IPS-NIHi7 (cell line): ENCODE results near the gene CLTA.
"Not testable (repeated sequence)": the region's sequence is repeated elsewhere in the genome, so short reads cannot be mapped to it uniquely, and the experiment has no call there.

Experiments used
- DNase-seq: peaks from one replicate; pipeline ENCODE4 v3.0.0; 2012; ENCODE audit warnings: mixed read lengths; ENCODE audit errors: extremely low spot score

Gene CLTA

DNA sequence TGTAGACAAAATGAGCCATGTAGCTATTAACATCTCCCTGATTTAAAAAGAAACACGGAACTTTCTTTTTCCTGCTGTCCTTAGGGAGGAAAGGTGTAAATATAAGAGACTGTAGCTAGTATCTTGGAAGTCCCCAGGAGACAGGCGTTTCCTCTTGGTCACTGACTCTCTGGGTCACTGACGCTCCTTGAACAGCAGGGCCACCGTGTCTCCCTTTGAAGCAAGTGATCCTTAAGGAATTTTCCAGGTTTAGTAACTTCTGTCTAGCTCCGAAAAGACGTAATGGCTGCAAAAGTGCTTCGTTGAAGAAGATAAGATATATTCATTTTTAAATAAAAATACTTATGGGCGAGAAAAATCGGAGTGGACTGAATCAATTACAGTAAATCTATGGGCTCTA lies 745 bp upstream of the CLTA start:
- no peak for DNase-seq

DNA sequence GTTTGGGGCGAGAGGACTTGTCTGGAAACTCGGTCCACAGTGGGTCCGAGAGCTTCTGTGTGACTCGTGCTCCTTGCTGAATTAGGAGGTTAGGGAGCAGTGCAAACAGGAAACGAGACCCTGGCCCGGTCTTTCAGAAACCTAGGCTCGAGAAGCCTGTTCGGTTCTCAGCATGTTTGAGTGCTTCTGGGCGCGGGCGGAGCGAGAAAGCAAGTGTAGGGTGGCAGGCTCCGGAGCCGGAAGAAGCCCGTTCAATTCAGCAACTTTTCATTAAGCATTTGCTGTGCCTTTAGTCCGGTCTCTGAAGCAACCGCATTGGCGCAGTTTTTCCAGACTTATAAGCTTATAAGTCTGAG lies 547 bp downstream of the CLTA start:
- DNase-seq: no peak

DNA sequence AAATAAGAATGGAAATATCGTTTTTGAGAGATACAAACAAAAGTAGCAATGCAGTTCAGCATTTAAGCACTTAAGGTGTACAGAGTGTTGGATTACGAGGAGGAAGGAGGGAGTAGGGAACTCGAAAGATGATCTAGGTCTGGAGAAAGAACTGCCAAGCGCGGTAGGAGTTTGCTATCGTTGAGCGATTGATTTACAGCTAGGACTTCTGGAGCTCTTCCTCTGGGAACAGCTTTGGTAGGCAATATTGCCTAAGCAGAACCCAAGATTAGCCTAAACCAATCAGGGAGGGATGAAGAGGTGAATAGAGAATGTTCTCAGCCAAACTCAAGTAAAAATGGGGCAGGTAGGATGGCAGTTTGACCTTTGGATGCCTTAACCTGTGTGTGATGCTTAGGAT lies 965 bp downstream of the CLTA start:
- no peak for DNase-seq

DNA sequence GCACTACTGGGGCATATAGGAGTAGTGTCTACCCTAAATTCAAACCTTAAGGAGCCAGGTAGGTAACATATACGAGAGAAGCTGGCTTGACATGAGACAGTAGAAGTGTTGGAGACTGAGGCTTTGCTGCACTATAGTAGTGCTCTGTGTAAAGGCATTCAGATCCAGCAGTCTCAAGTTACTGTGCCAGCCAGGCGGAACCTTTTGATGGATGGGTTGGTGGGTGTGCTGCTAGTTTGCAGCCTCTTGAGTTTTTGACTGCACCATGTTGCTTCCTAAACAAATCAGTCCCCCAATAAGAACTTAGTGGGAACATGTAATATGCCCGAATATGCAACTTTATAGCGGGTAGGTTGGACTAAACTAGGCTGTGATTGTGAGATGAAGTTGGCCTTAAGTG lies 1.5 kb downstream of the CLTA start:
- DNase-seq: no peak

DNA sequence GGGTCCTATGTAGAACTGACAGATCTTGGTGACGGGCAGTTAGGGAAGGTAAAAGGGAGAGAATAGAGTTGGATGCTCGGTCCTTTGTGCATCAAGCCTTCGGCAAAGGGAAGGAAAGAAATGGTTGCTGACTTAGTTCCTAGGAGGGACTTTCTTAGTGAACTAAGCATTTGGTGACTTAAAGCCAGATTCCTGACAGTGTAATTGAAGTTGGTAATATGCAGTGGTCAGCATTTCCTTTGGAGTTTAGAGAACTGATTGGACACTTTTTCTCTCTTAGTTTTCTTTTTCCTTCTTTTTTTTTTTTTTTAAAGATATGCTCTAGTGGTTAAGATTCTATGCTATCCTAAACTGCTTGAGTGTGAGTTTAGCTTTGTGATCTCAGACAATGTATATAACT lies 2.3 kb downstream of the CLTA start:
- DNase-seq: no peak

DNA sequence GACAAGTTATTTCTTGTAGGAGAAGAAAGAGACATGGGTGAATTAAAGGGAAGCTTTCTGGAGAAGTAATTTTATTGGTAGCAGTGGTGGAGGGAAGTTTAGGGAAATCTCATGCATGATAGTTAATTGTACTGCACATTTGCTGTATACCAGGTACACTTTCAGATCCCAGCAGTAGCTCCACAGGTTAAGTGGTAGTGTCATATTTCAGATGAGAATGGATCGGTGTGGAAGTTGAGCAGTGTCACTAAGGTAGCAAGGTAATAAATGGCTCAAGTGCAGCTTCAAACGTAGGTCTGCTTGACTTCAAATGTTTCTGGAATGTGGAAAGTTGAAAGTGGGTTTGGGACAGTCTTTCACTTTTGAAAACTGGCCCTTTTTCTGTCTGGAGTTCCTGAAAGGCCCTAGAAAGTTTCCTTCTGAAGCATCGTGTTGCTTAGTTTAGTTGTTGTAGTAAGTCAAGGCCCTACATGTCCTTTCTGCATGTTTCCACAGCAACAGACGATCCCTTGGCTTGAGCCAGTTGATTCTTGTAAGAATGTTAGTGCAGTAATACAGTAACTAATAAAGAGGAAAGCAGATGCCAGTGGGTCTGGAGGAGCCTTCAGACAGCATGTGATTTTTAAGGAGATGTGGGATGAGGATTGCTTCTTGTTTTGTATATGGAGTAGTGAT lies 3.7 kb downstream of the CLTA start:
- DNase-seq: no peak

DNA sequence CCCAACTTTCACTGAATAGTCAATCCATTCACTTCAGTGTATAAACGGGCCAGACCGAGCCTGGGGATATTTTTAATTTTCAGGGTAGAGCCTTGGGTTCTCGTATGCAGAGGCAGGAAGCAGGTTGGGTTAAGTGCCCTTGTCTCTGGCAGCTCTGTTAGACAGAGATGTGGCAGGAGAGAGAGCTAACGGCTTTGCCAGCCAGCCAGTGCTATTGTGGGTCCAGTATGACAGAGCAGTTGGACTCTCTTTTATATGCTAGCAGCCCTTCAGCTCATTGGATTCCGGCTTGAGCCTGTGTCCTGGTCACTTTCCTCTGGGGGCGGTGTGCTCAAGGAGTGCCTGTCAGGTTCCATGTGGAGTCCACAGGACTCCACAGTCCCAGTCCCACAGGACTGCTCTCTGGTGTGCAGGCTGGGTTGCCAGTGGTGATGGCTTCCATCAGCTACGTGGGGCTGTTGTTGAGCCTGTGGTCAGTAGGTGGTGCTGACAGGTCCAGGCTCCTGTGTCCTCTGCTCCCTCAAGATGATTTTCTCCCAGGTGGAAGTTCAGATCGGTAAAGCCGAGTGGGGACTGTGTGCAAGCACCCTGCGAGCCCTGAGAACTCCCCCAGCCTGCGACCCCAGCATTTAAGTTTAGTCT lies 14.3 kb downstream of the CLTA start:
- peak; percentile 64 for DNase-seq

DNA sequence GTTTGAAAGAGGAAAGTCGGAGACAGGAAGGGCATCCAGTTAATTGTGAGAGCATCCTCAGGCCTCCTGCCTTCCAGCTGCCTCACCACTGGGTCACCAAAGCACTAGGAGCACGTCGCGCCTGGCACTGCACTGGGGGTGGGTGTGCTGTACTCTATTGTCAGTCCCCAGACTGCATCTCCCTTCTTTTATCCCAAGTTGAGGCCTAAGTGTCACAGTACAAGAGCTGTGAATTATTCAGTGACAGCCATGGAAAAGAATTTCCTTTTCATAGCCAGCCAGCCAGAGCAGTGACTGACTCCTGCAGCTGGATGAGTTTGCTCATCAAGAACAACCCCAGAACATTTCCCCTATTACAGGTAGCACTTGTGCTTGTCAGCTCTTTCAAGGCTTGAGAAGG lies 16.3 kb downstream of the CLTA start:
- DNase-seq: no peak

DNA sequence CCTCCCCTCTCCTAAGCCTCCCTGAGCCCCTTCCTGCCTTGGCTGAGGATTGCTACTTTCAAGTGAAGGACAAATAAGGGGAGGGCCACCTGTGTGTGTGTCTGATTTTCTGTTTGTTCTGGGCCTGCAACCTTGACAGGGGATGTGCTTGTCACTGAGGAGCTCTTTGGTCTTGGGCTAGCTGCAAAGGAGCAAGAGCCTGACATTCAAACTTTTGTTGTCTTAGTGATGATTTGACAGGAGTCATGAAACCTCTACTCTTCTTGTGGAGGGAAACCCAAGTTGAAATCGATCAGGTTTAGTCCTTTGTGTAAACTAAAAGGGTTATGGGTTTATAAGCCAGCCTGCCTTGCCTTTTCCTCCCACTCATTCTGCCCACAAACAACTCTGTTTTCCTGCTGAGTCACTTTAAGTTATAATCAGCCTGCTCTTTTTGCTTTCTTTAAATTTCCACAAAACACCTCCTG lies 16.9 kb downstream of the CLTA start:
- no peak for DNase-seq

DNA sequence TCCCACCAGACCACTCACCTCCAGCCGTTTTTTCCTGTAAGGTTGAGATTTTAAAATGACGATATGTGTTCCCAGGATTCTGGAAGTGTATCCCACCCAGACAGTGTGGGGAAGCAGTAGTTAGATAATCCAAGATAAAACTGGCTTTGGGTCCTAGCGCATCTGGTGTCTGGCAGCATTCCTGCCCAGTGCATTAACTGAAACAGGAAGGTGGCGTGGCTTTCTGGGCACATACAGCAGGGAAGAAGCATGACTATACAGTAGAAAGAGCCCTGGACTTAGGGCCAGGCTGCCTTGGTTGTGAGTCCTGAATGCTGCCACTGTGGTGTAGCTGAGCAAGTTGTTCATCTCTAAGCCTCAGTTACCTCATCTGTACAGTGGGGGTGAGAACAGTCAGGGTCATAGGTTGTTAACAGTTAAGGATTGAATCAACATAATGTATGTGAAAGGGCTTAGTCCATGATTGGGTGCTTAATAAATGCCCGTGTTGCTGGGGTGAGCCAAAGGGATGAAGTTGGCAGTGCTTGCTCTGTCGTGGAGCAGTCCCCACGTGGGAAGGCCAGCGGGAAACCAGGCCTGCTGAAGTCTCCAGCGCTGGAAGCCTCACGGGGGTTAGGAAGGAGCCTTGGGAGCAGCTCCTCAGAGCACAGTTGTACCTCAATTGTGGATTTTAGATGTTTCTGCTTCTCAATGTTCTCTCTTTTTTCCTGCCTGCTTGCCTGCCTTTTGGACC lies 18.0 kb downstream of the CLTA start:
- DNase-seq: no peak

DNA sequence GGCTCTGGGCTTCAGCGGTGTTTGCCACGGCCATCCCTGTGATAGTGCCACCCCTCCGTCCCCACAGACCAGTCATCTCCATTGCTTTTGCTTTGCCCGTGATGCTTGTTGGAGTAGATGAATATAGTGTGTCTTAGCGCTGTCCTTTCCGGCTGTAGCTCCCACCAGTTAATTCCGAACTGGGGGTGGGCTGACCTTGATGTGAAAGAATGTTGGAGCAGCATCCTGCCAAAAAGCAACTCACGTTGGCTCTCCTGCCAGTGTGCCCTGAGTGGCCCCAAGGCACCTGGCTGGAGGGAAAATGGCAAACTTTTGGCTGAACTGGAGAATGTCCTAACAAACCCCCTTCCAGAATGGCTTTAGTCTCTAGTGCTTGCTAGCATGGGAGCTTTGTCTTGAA lies 20.0 kb downstream of the CLTA start:
- no peak for DNase-seq

DNA sequence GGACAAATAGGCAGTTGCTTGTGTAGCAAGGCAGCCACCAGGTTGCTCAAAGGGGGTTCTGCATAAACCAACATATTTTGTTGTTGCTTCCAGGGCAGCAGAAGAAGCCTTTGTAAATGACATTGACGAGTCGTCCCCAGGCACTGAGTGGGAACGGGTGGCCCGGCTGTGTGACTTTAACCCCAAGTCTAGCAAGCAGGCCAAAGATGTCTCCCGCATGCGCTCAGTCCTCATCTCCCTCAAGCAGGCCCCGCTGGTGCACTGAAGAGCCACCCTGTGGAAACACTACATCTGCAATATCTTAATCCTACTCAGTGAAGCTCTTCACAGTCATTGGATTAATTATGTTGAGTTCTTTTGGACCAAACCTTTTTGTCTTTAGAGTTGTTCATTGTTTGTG lies 20.8 kb downstream of the CLTA start:
- DNase-seq: no peak

DNA sequence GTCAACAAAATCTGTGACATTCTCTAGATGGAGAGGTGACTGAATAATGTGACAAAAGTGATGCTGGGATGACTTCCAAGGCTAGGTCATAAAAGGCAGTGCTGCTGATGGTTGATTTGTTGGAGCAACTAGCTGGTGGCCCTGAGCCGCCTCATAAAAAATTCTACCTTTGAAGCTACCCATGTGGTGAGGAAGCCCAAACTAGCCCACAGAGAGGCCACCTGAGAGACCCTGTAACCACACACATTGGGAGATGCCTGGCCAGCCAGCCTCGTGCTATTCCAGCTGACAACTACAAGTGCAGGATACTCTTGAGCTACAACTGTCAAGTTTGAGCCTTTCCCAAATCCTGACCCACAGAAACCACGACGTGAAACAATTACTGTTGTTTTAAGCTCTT lies 22.7 kb downstream of the CLTA start:
- DNase-seq: no peak

DNA sequence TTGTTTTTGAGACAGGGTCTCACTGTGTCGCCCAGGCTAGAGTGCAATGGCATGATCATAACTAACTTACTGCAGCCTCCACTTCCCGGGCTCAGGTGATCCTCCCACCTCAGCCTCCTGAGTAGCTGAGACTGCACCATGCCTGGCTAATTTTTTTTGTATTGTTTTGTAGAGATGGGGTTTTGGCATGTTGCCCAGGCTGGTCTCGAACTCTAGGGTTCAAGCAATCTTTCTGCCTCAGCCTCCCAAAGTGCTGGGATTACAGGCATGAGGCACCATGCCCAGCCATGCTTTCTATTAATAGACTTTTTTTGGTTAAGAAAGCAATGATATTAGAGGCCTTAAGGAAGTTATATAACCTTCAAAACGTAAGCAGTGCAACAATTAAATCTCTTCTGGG lies 23.3 kb downstream of the CLTA start:
- DNase-seq: no peak

DNA sequence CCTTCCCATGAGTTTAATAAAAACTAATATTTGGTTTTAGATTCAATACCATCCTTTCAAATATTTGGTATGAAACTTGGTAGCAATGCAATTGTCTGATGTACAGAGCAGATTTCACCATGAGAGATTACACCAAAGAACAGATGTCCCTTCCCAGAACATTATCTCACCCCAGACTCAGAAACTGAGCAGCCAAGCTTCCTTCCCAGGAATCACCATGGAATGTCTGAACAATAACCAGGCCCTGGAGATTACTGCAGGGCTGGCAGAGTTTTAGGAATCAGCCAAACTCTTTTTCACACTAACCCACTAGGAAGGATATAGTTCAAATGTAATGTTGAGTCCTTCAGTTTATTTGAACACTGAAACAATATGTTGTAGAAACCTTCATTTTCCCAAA lies 23.9 kb downstream of the CLTA start:
- DNase-seq: no peak

DNA sequence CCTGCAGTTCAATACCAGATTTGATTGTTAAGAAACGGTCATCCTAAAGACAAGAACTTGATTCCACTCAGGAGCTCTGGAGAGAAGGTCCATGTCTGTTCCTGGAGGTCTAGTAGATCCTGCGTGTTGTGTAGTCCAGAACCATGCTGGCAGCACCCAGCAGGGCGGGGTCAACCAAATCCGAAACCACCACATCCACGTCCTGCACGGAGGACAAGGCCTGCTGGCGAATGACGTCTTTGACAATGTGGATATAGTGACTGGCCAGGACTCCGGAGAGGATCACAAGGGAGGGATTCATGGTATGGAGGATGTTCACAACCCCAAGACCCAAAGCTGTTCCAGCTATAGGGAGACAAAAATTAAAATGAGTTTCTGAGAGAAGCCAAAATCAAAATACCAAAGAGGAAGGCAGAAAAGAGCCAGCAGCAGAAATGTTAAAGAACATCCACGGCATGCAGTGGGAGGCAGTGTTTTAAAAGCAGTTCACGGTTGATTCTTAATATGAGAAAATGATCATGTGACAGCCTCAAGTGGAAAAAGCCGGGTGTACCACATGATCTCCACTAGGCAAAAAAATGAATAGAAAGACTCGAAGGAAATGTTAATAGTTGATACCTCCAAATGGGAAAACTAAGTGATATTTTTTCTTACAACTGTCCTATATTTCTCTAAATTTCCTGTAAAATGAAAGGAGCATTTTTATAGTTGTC lies 26.7 kb downstream of the CLTA start:
- DNase-seq: no peak

DNA sequence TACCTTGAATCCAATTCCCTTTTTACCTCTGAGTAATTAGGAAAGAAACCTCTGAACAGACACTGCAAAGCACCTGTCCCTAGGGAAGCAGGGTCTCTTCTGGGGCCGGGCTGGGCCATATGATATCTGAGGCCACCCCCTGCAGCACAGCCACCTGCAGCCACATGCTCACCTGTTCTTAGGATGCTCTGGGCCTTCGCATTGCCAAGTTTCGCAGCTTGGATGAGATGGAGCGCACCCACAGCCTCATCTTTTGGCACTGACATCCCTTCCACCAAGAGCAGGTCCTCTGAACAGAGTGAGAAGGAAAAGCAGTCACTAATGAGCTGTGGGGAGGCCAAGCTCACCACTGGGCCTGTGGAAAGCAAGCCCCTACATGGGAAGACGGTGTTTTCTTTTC lies 27.3 kb downstream of the CLTA start:
- no peak for DNase-seq

DNA sequence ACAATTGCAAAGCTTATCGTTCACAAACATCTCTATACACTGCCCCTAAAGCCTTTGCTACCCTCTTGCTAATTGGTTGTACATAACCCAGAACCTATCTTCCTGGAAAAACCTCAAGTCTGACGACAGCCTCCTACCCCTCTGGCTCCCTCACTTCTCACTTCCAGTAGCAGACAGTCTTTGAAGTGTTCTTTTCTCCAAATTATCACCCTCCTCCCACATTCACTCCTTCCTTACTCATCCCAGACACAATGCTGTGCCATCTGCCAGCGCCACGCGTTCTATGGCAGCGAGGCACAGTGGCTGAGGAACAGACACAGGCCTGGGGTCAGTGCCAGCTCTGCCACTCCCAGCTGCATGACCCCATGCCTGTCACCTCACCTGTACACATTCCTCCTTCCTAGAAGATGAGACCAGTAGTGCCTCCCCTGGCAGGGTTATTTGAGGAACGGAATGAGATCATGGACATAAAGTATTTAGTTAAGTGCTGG lies 27.7 kb downstream of the CLTA start:
- DNase-seq: no peak

DNA sequence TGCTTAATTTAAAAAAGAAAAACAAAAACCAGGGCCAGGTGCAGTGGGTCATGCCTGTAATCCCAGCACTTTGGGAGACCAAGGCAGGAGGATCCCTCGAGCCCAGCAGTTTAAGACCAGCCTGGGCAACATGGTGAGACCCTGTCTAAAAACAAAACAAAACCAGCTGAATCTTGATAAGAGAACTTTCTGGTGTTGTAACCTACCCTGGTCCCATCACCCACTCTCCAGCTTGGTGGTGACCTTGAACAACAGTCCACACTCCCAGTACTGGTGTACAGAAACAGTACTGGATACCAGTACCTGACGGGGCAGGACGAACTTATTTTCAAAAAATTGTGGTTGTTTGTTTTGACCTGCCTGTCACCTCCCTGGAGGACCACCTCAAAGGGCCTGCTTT lies 30.9 kb downstream of the CLTA start:
- no peak for DNase-seq

DNA sequence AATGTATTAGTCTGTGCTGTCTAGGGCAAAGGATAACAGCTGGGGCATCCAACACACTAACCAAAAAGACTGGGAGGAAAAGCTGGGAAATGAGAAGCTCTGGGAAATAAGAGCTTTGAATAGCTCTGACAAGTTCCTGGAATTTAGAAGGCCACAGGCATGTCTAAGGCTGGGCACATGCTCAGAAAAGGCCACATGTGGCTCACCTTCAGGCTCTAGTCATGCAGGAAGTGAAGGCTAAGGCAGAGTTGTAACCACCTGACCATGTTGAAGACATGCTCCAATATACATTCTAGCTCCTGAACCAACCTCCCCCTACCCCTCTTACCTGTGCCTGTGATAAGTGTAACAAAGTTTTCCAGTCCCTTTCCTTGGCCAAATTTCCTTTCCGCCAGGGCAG lies 31.7 kb downstream of the CLTA start:
- DNase-seq: no peak

DNA sequence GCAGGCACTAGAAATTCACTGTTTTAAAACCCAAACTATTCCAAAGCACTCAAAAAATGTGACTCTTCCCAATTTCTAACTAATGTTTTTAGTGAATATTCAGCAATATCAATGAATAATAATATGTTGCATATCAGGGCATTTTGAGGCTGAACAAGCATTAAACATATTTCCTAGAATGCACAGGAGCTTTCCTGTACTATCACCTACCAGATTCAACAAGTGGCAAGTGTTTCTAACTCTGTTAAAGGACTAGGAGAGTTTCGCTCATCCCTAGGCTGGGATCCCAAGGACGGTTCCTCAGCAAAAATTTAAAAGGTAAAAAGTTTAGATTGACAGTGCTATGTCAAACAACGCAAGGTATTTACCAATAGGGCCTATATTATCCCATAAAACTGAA lies 46.5 kb downstream of the CLTA start:
- no peak for DNase-seq

DNA sequence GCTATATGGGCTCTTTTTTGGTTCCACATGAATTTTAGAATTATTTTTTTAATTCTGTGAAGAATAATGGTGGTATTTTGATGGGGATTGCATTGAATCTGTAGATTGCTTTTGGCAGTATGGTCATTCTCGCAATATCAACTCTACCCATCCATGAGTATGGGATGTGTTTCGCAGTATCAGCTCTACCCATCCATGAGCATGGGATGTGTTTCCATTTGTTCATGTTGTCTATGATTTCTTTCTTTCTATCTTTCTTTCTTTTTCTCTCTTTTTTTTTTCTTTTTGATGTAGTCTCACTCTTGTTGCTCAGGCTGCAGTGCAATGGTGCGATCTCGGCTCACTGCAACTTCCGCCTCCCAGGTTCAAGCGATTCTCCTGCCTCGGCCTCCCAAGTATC lies 48.5 kb downstream of the CLTA start:
- DNase-seq: not testable (repeated sequence)
